Naive B cell (primary cell): Measurements from ENCODE around the gene BNC2. TPM values are rescaled to one million over a fixed set of nuclear protein-coding genes. Genes with fewer than 3 reads are reported as not detected.
"Not testable (repeated sequence)": the region's sequence is repeated elsewhere in the genome, so short reads cannot be mapped to it uniquely, and the experiment has no call there.

Experiments used
- ATAC-seq, 2 donors: fragments of 150-1000 bp; cut with Tn5 transposase; 2 replicates each; pipeline ENCODE4 v1.10.0; 2021; ENCODE audit warnings: low read depth in 2 of 2, mild to moderate bottlenecking in 2 of 2, moderate library complexity in 2 of 2
- DNase-seq: peaks from one replicate; pipeline ENCODE4 v3.0.0; 2022
- H3K27ac Mint-ChIP-seq, 6 donors: one replicate each; pipeline ENCODE4 v1.8.0; 2020 to 2022; ENCODE audit warnings: mild to moderate bottlenecking in 6 of 6, mixed read lengths in 6 of 6, moderate library complexity in 5 of 6, inconsistent platforms in 2 of 6
- H3K27me3 Mint-ChIP-seq, 3 donors: one replicate each; pipeline ENCODE4 v1.8.0; 2021 to 2022; ENCODE audit warnings: mixed read lengths in 3 of 3, mild to moderate bottlenecking in 1 of 3
- H3K36me3 Mint-ChIP-seq, 2 donors: one replicate each; pipeline ENCODE4 v1.8.0; 2020 to 2022; ENCODE audit warnings: mixed read lengths in 2 of 2, inconsistent platforms in 1 of 2, mild to moderate bottlenecking in 1 of 2
- H3K4me1 Mint-ChIP-seq, 3 donors: one replicate each; pipeline ENCODE4 v1.8.0; 2020 to 2022; ENCODE audit warnings: mixed read lengths in 3 of 3, inconsistent platforms in 1 of 3, mild to moderate bottlenecking in 1 of 3, moderate library complexity in 1 of 3
- H3K4me3 Mint-ChIP-seq, 8 donors: one replicate each; pipeline ENCODE4 v1.8.0; 2020 to 2022; ENCODE audit warnings: mild to moderate bottlenecking in 8 of 8, mixed read lengths in 8 of 8, moderate library complexity in 8 of 8, inconsistent platforms in 2 of 8
- H3K9me3 Mint-ChIP-seq, 7 donors: one replicate each; pipeline ENCODE4 v1.8.0; 2020 to 2022; ENCODE audit warnings: mixed read lengths in 7 of 7, mild to moderate bottlenecking in 5 of 7, inconsistent platforms in 2 of 7, moderate library complexity in 1 of 7
- polyA plus RNA-seq, 6 donors: library from polyadenylated mRNA; unstranded; fragments of 300-500 nt; fragmentation: Illumina TruSeq; gene quantifications; one replicate each; pipeline ENCODE4 v1.2.3, GENCODE V29; 2021; ENCODE audit warnings: low read depth in 6 of 6

Gene BNC2
- polyA plus RNA-seq, 6 donors from 2014 or later: not detected

- no peaks in the 10 kb centered on the region for H3K27me3 Mint-ChIP-seq
- H3K4me1 Mint-ChIP-seq: no peaks in the 10 kb centered on the region
- ATAC-seq (no peak), DNase-seq (no peak)
- H3K27ac Mint-ChIP-seq: no peak overlapping the region
- H3K4me3 Mint-ChIP-seq: no peak overlapping the region
- H3K9me3 Mint-ChIP-seq: peaks cover 0 to 4% (median 0%) of the 10 kb centered on the region in 7 donors
- H3K36me3 Mint-ChIP-seq: no peaks in the 10 kb centered on the region
These were observed 410.9 kb downstream of the BNC2 start for GRCh38 chr9:16459421-16460148.

GRCh38 chr9:16458696-16459420 lies 411.6 kb downstream of the BNC2 start:
- H3K27ac Mint-ChIP-seq: no peak overlapping the region
- H3K9me3 Mint-ChIP-seq: peaks cover 0 to 4% (median 0%) of the 10 kb centered on the region in 7 donors
- no peak overlapping the region for H3K4me3 Mint-ChIP-seq
- ATAC-seq (no peak), DNase-seq (no peak)
- H3K36me3 Mint-ChIP-seq: no peaks in the 10 kb centered on the region
- H3K4me1 Mint-ChIP-seq: no peaks in the 10 kb centered on the region
- no peaks in the 10 kb centered on the region for H3K27me3 Mint-ChIP-seq

DNA sequence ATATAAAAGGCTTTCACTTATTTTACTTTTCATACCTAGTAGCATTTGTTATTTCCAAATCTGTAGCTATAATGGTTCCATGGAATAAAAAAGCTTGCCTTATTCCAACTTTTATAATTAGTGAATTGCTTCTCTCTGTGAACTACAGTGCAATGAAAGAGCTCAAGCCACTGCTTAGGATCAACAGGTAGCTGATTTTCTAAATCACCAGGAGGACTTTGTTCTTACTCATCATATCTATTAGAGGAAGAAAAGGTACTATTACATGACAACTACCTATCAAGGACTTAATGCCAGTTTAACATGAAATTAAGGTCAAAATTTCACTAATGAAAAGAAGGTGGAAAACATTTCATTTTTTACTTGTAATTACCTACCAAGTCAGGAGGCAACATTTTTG lies 414.6 kb downstream of the BNC2 start:
- DNase-seq (no peak), ATAC-seq (no peak)
- Mint-ChIP-seq H3K27me3 (no peaks in the 10 kb centered on the region), H3K4me3 (no peak overlapping the region), H3K36me3 (no peaks in the 10 kb centered on the region), H3K4me1 (no peaks in the 10 kb centered on the region), H3K9me3 (peaks cover 0 to 3% (median 0%) of the 10 kb centered on the region in 7 donors), H3K27ac (no peak overlapping the region)

GRCh38 chr9:16453390-16453789 lies 417.1 kb downstream of the BNC2 start:
- Mint-ChIP-seq H3K9me3 (peaks cover 0 to 3% (median 0%) of the 10 kb centered on the region in 7 donors), H3K27me3 (no peaks in the 10 kb centered on the region), H3K4me1 (no peaks in the 10 kb centered on the region), H3K27ac (no peak overlapping the region), H3K36me3 (no peaks in the 10 kb centered on the region), H3K4me3 (peak overlapping the region in 1 of 8 donors; percentile 30)
- DNase-seq: no peak
- no peak for ATAC-seq

DNA sequence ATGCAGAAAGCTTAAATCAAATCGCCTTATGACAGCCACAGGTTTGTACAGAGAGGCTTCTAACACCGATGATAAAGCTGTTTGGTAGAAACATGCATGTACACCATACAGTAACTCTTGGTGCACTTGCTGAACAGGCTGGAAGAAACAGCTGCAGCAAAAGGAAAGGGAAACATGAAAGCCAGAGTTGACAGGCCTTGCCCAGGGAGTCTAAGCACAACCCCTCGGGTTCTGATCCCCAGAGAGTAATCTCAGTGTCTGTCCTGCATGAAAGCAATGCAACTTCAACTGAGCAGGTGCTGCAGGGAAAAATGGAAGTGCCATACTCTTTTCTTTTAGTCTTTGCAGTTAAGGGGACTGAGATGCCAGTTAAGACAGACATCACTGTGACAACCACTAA lies 419.9 kb downstream of the BNC2 start:
- DNase-seq: no peak
- Mint-ChIP-seq H3K27ac (no peak overlapping the region), H3K36me3 (no peaks in the 10 kb centered on the region), H3K9me3 (peaks cover 0 to 3% (median 0%) of the 10 kb centered on the region in 7 donors), H3K27me3 (no peaks in the 10 kb centered on the region), H3K4me1 (no peaks in the 10 kb centered on the region), H3K4me3 (no peak overlapping the region)
- no peak for ATAC-seq

DNA sequence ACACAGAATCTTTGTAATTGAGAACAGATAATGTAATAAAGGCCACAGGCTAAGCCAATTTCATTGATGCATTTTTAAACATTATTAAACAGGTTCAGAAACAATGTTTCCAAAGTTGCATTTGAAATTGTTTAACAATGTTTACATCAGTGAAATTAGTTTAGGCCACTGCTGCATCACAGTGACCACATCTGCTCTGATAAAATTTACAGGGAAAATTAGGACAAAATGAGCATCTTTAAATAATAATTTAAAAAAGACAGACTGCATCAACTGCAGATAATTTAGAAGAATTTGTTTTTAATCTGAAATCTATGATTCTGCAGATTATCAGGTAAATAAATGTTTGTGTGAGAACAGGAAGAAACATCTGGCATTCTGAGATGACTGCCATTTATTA lies 420.4 kb downstream of the BNC2 start:
- Mint-ChIP-seq H3K36me3 (no peaks in the 10 kb centered on the region), H3K9me3 (peaks cover 0 to 3% (median 0%) of the 10 kb centered on the region in 7 donors), H3K4me3 (no peak overlapping the region), H3K4me1 (no peaks in the 10 kb centered on the region), H3K27me3 (no peaks in the 10 kb centered on the region), H3K27ac (no peak overlapping the region)
- DNase-seq (no peak), ATAC-seq (no peak)

DNA sequence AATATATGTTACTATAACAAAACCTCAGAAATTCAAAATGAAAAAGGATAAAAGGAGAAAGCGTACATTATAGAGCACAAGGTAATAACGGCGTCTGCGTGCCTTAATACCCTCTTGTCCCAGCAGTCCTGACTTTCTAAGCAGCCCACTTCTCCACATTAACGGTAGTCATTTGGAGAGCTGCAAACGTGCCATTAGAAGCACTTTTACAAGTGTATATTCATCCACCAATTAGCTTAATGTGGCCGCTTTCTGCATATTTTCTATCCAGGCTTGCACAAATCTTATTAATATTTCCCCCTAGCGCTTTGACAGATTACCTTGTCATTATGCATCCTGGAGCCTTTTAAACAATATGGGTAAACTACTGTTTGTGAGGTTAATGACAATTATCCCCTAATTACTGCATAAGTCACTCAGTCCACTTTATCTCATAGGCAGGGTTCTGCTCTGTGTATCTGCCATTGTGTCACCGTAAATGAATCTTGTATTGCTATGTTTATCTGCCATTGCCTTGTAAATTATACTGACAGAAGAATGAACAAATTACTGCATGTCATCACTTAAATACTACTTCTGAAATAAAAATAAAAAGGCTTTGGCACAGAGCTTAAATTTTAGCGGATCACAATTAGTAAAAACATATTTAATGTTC lies 421.3 kb downstream of the BNC2 start:
- peaks cover 0 to 5% (median 0%) of the 10 kb centered on the region in 7 donors for H3K9me3 Mint-ChIP-seq
- no peaks in the 10 kb centered on the region for H3K4me1 Mint-ChIP-seq
- no peak for DNase-seq
- H3K27ac Mint-ChIP-seq: no peak overlapping the region
- no peak overlapping the region for H3K4me3 Mint-ChIP-seq
- no peak for ATAC-seq
- no peaks in the 10 kb centered on the region for H3K36me3 Mint-ChIP-seq
- no peaks in the 10 kb centered on the region for H3K27me3 Mint-ChIP-seq

DNA sequence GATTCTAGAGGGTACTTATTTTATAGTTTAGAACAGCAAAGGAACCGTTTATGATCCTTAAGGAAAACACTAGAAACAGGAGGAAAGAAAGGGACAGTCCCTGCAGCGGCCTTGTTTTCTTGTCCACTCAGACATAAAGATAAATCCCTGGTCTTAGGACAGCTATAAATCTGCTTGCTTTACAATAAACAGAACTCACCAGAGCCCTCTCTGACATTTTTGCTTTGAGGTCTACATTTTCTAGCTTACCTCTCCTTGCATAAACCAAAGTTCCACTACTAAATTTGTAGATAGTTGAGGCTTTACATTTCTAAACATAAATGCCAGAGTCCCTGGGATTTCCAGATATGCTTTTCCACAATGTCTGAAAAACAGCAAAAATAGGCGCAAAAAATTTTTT lies 422.5 kb downstream of the BNC2 start:
- no peak for ATAC-seq
- no peak for DNase-seq
- Mint-ChIP-seq H3K4me3 (no peak overlapping the region), H3K36me3 (no peaks in the 10 kb centered on the region), H3K4me1 (no peaks in the 10 kb centered on the region), H3K27me3 (no peaks in the 10 kb centered on the region), H3K9me3 (peaks cover 0 to 5% (median 0%) of the 10 kb centered on the region in 7 donors), H3K27ac (no peak overlapping the region)

DNA sequence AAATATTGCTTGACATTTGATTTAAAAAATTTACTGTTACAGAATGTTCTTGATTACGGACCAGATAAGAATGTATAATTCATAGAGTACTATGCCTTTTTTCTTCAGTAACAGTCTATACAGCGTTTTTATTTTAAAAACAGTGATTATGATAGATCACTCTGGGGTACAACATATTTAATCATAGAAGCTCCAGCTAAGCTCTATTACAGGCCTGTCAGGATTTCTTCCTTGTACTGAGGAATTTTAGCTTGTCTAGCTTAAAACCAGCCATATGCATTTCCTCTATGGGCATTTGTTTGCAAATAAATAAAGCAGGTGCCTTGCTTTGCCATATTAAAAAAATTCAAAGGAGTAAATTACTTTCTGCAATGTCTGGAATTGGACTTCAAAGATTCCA lies 423.8 kb downstream of the BNC2 start:
- no peak for ATAC-seq
- Mint-ChIP-seq H3K36me3 (no peaks in the 10 kb centered on the region), H3K27me3 (no peaks in the 10 kb centered on the region), H3K4me3 (no peak overlapping the region), H3K9me3 (peaks cover 0 to 3% (median 0%) of the 10 kb centered on the region in 7 donors), H3K27ac (no peak overlapping the region), H3K4me1 (no peaks in the 10 kb centered on the region)
- DNase-seq: no peak

DNA sequence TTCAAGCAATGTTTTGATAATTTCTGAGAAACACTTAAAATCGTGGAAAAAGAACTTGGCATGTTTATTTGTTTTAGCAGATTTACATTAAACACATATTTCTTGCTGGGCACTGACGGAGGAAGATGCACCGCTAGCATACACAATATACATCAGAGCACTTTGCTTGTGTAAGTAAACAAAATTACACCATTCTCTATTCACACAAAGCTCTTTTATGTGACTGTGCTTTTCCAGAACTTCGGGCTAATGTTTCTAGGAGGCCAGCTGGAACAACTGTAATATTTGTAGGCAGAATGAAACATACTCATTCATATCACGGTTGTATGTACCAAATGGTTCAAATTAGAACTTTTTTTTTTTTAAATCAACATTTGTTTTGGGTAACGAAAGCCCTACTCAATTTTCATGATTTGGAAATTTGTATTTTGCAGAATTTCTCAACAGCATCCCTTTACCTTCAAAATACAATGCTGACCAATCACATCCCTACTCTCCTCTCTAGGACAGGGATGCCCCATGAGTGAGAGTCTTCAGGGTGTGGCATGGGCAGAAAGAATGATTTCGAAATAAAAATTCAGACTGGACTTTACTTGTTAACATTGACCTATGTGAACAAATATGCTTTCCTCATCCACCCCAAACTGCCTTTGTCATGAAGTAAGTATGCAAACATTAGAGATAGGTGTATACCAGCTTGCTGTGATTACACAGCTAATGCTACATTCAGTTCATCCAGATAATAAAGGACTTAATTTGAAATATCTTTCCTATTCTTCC lies 425.1 kb downstream of the BNC2 start:
- peaks cover 0 to 3% (median 0%) of the 10 kb centered on the region in 7 donors for H3K9me3 Mint-ChIP-seq
- no peak overlapping the region for H3K4me3 Mint-ChIP-seq
- no peaks in the 10 kb centered on the region for H3K36me3 Mint-ChIP-seq
- DNase-seq (no peak), ATAC-seq (no peak)
- H3K27ac Mint-ChIP-seq: no peak overlapping the region
- H3K4me1 Mint-ChIP-seq: no peaks in the 10 kb centered on the region
- H3K27me3 Mint-ChIP-seq: no peaks in the 10 kb centered on the region

DNA sequence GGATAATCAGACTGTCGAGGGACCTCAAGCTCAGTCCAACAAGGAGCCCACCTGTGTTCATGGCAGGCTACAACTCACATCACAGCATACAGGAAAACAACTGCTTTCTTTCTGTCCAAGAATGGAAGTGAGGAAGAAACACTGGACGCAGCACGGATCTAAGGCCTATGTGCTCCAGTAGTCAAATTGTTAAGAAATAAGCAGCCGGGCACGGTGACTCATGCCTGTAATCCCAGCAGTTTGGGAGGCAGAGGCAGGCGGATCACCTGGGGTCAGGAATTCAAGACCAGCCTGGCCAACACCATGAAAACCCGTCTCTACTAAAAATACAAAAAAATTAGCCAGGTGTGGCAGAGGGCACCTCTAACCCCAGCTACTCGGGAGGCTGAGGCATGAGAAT lies 427.8 kb downstream of the BNC2 start:
- Mint-ChIP-seq H3K27me3 (no peaks in the 10 kb centered on the region), H3K4me3 (no peak overlapping the region), H3K9me3 (peaks cover 0 to 6% (median 0%) of the 10 kb centered on the region in 7 donors), H3K36me3 (no peaks in the 10 kb centered on the region), H3K4me1 (no peaks in the 10 kb centered on the region), H3K27ac (no peak overlapping the region)
- DNase-seq (no peak), ATAC-seq (no peak)

GRCh38 chr9:16441791-16442190 lies 428.7 kb downstream of the BNC2 start:
- Mint-ChIP-seq H3K27me3 (no peaks in the 10 kb centered on the region), H3K9me3 (peaks cover 0 to 6% (median under 1%) of the 10 kb centered on the region in 7 donors)

GRCh38 chr9:16438831-16439230 lies 431.6 kb downstream of the BNC2 start:
- H3K9me3 Mint-ChIP-seq, ATAC-seq, H3K27me3 Mint-ChIP-seq, H3K4me1 Mint-ChIP-seq, H3K4me3 Mint-ChIP-seq, H3K27ac Mint-ChIP-seq, H3K36me3 Mint-ChIP-seq, DNase-seq: not testable (repeated sequence)

More at GRCh38 chr9:16441791-16442190, 428.7 kb downstream of the BNC2 start:
- ATAC-seq (no peak), DNase-seq (no peak)
- Mint-ChIP-seq H3K36me3 (no peaks in the 10 kb centered on the region), H3K4me1 (no peaks in the 10 kb centered on the region), H3K4me3 (no peak overlapping the region), H3K27ac (no peak overlapping the region)
